ENCODE data around the gene RHOG. TPM values are rescaled to one million over a fixed set of nuclear protein-coding genes. Genes with fewer than 3 reads are reported as not detected.

Gene RHOG
- total RNA-seq, 2 donors from 2014 or later: 151 to 154 TPM

DNA sequence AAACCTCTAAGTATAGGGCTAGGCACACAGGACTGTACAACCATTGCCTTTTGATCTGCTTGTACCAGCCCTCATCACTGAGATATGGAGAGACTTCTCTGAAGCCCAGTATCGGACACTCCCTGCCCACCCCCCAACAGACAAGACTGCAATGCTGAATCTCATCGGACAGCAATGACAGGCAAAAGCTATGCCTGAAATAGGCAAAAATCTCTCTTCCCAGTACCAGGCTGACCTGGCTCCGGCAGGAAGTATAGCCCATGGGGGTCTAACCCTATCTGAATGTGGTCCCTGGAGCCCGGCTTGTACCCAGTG lies 6.5 kb downstream of the RHOG start:
- Mint-ChIP-seq H3K36me3 (ENCODE audit: low read depth) (peaks cover 100% of the 10 kb centered on the region), H3K4me1 (peaks cover 69% of the 10 kb centered on the region), H3K4me3 (peak overlapping the region; percentile 97), H3K27ac (peak overlapping the region; percentile 99), H3K27me3 (no peaks in the 10 kb centered on the region), H3K9me3 (no peaks in the 10 kb centered on the region)
- ATAC-seq (replicated peaks): no peak

DNA sequence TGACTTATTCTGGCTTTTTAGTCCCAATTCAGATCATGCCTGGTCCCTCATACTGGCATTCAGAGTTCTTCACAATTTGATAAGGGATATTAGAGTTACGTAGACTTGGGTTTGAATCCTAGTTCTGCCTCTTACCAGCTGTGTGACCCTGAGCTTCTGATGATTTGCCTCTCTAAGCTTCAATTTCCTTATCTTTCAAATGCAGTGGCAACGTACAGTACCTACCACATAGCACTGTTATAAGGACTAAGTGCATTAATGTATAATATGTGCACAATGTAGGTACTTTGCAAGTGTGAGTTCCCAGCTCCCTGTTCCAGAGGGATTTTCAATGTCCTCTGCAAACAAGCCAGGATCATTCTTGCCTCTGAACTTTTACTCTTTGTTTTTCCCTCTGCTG lies 7.3 kb downstream of the RHOG start:
- H3K4me1 Mint-ChIP-seq: peaks cover 67% of the 10 kb centered on the region
- H3K9me3 Mint-ChIP-seq: no peaks in the 10 kb centered on the region
- H3K27ac Mint-ChIP-seq: peak overlapping the region; percentile 99
- peaks cover 100% of the 10 kb centered on the region for H3K36me3 Mint-ChIP-seq (ENCODE audit: low read depth)
- peak overlapping the region; percentile 97 for H3K4me3 Mint-ChIP-seq
- H3K27me3 Mint-ChIP-seq: no peaks in the 10 kb centered on the region
- ATAC-seq (replicated peaks): no peak

DNA sequence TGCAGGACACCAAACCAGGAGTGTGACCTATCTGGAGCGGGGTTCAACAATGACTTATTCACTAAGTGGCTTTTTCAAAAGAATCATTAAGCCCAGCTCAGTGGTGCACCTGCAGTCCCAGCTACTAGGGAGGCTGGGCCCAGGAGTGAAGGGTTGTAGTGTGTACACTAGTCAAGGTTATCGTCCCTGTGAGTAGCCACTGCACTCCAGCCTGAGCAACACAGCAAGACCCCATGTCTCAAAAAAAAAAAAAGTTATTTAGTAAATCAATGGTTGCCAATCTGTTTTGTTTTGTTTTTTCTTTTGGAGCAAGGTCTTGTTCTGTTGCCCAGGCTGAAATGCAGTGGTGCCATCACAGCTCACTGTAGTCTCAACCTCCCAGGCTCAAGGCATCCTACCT lies 7.9 kb downstream of the RHOG start:
- Mint-ChIP-seq H3K36me3 (ENCODE audit: low read depth) (peaks cover 100% of the 10 kb centered on the region), H3K4me3 (peak overlapping the region; percentile 97), H3K27me3 (no peaks in the 10 kb centered on the region), H3K4me1 (peaks cover 65% of the 10 kb centered on the region), H3K9me3 (no peaks in the 10 kb centered on the region), H3K27ac (peak overlapping the region; percentile 99)
- no peak for ATAC-seq (replicated peaks)

DNA sequence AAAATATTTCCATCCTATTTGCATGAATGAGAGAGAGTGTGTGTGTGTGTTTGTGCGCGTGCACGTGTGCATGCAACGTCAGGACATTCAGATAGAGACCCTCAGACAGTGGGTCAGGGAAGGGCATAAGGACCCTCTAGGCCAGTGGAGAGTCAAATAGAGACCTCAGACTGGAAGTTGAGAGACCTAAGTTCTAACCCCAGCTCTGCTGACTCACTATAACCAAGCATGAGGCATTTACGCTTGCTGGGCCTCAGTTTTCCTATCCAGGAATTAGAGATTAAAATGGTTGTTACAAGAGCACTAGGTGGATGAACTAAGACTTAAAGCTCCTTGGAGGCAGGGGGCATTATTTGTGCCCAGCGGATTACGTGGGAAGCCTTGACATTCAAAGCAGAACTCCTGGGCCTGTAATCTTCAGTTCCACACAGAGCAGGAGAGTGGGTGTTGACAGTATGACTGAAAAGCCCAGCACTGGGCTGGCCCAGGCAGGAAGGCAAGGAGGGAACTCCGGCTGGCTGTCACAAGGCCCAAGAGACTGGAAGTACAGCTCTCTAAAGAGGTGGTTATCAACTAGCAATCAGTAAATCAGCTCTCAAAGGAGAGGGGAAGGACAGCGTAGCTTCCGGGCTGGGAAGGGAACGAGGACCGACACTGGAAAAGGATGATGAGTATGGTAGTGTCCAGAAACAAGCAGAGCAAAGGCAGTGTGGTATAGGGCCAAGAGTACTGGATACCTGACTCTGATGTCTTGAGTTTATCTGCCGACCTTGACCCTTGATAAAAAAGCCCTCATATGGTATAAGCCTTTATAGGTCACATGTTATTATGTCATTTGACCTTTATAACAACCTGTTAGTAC lies 9.2 kb downstream of the RHOG start:
- no peaks in the 10 kb centered on the region for H3K27me3 Mint-ChIP-seq
- peak; percentile 77 for ATAC-seq (replicated peaks)
- no peaks in the 10 kb centered on the region for H3K9me3 Mint-ChIP-seq
- peak overlapping the region; percentile 99 for H3K27ac Mint-ChIP-seq
- peak overlapping the region; percentile 97 for H3K4me3 Mint-ChIP-seq
- peaks cover 100% of the 10 kb centered on the region for H3K36me3 Mint-ChIP-seq (ENCODE audit: low read depth)
- peaks cover 65% of the 10 kb centered on the region for H3K4me1 Mint-ChIP-seq

DNA sequence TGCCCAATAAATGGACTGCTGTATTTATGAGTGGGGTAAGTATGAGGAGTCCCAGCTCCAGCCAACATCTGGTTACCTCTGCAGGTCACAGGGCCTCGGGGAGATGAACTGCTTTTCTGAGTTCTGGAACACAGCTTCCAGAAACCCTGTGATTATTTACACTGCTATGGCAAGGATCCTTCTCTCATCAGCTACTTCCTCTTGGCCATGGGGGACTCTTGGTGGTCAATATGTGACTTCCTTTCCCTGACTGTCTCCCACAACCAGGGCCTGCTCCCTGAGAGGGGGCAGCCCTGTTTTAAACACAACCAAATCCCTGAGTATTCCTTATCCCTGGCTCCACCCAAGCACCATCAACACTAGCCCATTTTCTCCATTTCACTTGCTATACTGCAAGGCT lies 10.0 kb downstream of the RHOG start:
- Mint-ChIP-seq H3K36me3 (ENCODE audit: low read depth) (peaks cover 100% of the 10 kb centered on the region), H3K4me3 (peak overlapping the region; percentile 97), H3K27me3 (no peaks in the 10 kb centered on the region), H3K4me1 (peaks cover 64% of the 10 kb centered on the region), H3K27ac (peak overlapping the region; percentile 99), H3K9me3 (no peaks in the 10 kb centered on the region)
- ATAC-seq (replicated peaks): no peak

DNA sequence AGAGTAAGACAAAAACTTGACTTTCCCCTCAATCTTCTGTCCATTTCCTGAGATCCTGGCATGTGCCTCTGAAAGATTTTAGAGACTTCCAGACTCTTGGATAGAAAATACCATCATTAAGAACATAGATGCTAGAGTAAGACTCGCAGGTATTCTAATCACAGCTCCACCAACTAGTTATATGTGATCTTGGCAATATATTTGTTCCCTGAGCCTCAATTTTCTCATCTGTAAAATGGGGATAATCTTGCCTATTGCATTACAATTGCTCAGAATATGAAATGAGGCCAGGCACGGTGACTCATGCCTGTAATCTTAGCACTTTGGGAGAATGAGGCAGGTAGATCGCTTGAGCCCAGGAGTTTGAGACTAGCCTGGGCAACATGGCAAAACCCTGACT lies 10.7 kb downstream of the RHOG start:
- Mint-ChIP-seq H3K27ac (peak overlapping the region; percentile 99), H3K4me1 (peaks cover 57% of the 10 kb centered on the region), H3K9me3 (no peaks in the 10 kb centered on the region), H3K36me3 (ENCODE audit: low read depth) (peaks cover 100% of the 10 kb centered on the region), H3K27me3 (no peaks in the 10 kb centered on the region), H3K4me3 (peak overlapping the region; percentile 97)
- ATAC-seq (replicated peaks): no peak

DNA sequence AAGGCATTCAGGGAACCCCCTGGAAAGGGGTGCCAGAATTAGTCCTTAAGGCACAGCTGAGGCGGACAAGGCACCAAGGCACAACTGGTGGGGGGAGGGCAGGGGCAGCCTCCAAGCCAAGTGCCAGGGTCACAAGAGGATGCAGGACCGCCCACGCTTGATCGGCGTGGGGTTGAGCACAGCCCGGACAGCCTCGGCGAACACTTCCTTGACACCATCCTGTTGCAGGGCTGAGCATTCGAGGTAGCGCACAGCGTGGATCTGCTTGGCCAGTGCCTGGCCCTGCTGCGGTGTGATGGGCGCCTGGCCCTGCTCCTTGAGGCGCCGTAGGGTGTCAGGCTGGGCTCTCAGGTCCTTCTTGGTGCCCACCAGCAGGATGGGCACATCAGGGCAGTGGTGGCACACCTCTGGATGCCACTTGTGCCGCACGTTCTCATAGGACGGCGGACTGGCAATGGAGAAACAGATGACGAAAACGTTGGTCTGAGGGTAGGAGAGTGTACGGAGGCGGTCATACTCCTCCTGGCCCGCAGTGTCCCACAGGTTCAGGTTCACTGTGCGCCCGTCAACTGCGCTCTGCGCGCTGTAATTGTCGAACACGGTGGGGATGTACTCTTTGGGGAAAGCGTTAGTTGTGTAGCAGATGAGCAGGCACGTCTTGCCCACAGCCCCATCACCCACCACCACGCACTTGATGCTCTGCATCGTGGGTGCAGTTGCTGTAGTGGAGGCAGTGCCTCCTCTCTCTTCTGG lies 13.1 kb downstream of the RHOG start:
- Mint-ChIP-seq H3K9me3 (no peaks in the 10 kb centered on the region), H3K4me3 (no peak overlapping the region), H3K4me1 (peaks cover 42% of the 10 kb centered on the region), H3K27me3 (no peaks in the 10 kb centered on the region), H3K27ac (peak overlapping the region; percentile 68), H3K36me3 (ENCODE audit: low read depth) (peaks cover 84% of the 10 kb centered on the region)
- no peak for ATAC-seq (replicated peaks)

DNA sequence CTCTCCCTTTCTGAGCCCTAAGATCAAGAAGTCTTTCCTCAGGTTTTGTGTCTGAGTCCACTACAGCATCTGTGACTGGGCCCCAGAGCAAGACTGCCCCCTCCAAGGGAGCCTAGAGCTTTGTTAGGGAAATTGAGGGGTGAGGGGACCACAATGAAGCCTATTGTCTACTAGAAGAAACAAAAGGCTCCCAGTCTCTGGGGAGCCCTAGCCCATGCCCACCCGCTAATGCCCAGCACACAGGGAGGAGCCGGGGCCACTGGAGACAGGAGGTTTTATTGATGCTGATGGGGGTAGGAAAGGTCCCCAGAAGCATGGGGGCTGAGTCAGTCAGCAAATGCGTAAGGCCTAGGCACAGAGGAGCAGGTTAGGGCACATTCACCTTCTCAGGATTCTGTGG lies 14.0 kb downstream of the RHOG start:
- Mint-ChIP-seq H3K27me3 (no peaks in the 10 kb centered on the region), H3K27ac (peak overlapping the region; percentile 68), H3K4me3 (no peak overlapping the region), H3K9me3 (no peaks in the 10 kb centered on the region), H3K36me3 (ENCODE audit: low read depth) (peaks cover 75% of the 10 kb centered on the region), H3K4me1 (peaks cover 33% of the 10 kb centered on the region)
- no peak for ATAC-seq (replicated peaks)

DNA sequence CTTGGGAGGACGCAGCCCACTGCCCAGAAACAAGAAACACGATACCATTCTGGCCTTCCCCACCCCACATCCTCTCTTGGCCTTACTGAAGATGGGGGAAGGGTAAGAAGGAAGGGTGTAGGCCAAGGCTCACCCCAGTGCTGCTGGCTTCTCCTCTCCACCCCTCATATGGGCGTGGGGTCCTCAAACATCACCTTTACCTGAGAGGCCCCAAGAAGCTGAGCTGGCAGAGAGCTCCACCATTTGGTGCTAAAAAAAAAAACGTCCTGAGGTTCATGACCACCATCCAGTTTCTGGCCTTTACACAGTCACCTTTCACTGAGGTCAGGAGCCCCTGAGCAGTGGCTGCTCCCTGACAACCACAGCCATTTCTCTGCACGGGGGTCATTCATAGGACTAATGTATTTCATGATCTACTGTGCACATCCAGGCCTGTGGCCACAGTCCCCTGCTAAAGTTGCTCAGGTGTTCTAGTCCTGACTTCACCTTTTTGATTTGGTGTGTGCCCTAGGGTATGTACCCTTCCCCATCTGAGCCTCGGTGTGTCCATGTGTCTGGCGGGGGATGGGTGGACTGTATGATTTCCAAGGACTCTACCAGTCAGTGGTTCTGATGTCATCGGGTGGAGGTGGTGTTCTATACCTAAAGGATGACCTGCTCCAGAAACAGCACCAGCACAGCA lies 15.1 kb downstream of the RHOG start:
- peak overlapping the region; percentile 85 for H3K27ac Mint-ChIP-seq
- H3K4me1 Mint-ChIP-seq: peaks cover 25% of the 10 kb centered on the region
- no peaks in the 10 kb centered on the region for H3K27me3 Mint-ChIP-seq
- peak; percentile 4 for ATAC-seq (replicated peaks)
- H3K4me3 Mint-ChIP-seq: peak overlapping the region; percentile 12
- H3K9me3 Mint-ChIP-seq: no peaks in the 10 kb centered on the region
- peaks cover 64% of the 10 kb centered on the region for H3K36me3 Mint-ChIP-seq (ENCODE audit: low read depth)

DNA sequence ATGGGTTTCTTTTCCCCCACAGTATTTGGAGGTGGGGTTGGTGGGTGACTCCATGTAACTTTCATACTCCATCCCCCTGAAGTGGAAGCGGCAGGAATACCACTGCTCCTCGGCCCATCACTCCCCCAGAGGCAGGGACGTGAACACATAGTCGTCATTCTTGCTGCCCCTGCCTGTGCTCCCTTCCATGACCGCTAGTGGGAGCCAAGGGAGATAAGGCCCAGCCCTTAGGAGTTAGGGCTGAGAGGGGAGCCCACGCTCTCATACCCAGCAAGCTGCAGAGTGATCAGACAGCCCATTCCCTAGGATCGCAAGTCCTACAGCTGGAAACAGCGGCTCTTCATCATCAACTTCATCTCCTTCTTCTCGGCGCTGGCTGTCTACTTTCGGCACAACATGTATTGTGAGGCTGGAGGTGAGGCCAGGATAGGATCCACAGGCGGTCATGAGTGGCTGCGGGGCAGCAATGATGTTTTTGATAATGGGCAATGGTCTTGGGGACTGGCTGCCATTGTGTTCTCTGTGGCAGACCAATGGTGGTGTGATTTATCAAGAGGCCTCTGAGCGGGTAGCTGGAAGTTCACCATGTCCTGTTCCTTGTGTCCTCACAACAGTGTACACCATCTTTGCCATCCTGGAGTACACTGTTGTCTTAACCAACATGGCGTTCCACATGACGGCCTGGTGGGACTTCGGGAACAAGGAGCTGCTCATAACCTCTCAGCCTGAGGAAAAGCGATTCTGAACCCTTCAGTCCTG lies 15.9 kb downstream of the RHOG start:
- Mint-ChIP-seq H3K36me3 (ENCODE audit: low read depth) (peaks cover 56% of the 10 kb centered on the region), H3K4me1 (peaks cover 20% of the 10 kb centered on the region), H3K4me3 (peak overlapping the region; percentile 12), H3K27ac (peak overlapping the region; percentile 85), H3K9me3 (no peaks in the 10 kb centered on the region), H3K27me3 (no peaks in the 10 kb centered on the region)
- ATAC-seq (replicated peaks): peak; percentile 92

DNA sequence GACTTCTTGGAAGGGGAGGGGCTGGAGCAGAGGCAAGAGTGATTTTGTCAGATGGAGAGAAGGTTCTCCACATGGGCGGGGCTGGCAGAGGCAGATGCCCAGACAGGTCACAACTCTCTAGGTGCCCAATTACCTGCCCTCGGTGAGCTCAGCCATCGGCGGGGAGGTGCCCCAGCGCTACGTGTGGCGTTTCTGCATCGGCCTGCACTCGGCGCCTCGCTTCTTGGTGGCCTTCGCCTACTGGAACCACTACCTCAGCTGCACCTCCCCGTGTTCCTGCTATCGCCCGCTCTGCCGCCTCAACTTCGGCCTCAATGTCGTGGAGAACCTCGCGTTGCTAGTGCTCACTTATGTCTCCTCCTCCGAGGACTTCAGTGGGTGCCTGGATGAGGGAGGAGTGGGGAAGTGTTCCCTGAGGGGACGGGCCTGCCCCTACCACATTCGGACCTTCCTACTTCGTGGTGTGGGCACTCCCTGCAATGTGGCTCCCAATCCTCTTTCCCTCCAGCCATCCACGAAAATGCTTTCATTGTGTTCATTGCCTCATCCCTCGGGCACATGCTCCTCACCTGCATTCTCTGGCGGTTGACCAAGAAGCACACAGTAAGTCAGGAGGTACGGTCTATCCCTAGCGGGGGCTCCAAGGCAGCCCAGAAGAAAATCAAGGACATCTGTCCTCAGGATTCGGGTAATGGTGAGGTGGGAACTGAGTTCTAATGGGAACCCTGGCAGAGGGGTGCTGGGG lies 16.8 kb downstream of the RHOG start:
- H3K4me1 Mint-ChIP-seq: peaks cover 25% of the 10 kb centered on the region

DNA sequence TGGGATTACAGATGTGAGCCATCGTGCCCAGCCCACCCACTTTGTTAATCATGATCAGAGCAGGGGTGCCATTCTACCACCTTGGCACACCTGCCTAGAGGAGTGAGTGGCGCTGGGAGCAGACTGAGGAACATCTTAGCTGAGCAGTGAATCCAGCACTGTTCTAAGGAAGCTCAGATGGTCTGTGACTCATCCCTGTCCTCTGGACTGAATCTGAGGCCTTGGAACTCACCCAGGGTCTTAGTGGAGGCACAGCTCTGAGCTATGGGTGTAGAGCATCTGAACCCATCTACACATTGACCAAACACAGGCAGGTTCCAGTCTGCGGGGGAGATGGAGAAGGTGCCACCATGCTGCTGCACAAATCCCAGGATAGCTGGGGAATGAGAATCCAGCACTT lies 17.5 kb downstream of the RHOG start:
- no peaks in the 10 kb centered on the region for H3K27me3 Mint-ChIP-seq
- ATAC-seq (replicated peaks): no peak
- H3K36me3 Mint-ChIP-seq (ENCODE audit: low read depth): peaks cover 41% of the 10 kb centered on the region

More for the DNA sequence above, 16.8 kb downstream of the RHOG start:
- peak overlapping the region; percentile 85 for H3K27ac Mint-ChIP-seq
- no peaks in the 10 kb centered on the region for H3K27me3 Mint-ChIP-seq
- peaks cover 47% of the 10 kb centered on the region for H3K36me3 Mint-ChIP-seq (ENCODE audit: low read depth)
- no peaks in the 10 kb centered on the region for H3K9me3 Mint-ChIP-seq
- no peak for ATAC-seq (replicated peaks)
- H3K4me3 Mint-ChIP-seq: no peak overlapping the region

DNA sequence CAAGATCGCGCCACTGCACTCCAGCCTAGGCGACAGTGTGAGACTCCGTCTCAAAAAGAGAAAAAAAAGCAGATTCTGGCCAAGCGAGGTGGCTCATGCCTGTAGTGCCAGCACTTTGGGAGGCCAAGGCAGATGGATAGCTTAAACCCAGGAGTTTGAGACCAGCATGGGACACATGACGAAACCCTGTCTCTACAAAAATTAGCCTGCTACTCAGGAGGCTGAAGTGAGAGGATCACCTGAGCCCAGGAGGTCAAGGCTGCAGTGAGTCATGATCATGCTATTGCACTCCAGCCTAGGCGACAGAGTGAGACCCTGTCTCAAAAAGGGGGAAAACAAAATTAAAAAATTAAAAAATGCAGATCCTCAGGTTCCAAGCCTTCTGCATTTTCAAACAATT lies 18.4 kb downstream of the RHOG start:
- H3K9me3 Mint-ChIP-seq: no peaks in the 10 kb centered on the region
- no peak overlapping the region for H3K27ac Mint-ChIP-seq
- H3K4me3 Mint-ChIP-seq: no peak overlapping the region
- no peak for ATAC-seq (replicated peaks)
- H3K4me1 Mint-ChIP-seq: peaks cover 18% of the 10 kb centered on the region
- H3K27me3 Mint-ChIP-seq: no peaks in the 10 kb centered on the region
- peaks cover 31% of the 10 kb centered on the region for H3K36me3 Mint-ChIP-seq (ENCODE audit: low read depth)

More for the DNA sequence above, 17.5 kb downstream of the RHOG start:
- Mint-ChIP-seq H3K27ac (peak overlapping the region; percentile 58), H3K9me3 (no peaks in the 10 kb centered on the region), H3K4me1 (peaks cover 25% of the 10 kb centered on the region), H3K4me3 (no peak overlapping the region)

All from activated T-helper 17 cell treated with anti-CD3 and anti-CD28 coated beads, Interleukin-2, amount 50 U/mL, for 72 hours (primary cell).